IMR-90 (cell line): ENCODE results near the gene PARD3. TPM values are rescaled to one million over a fixed set of nuclear protein-coding genes. Genes with fewer than 3 reads are reported as not detected.
A peak's percentile ranks its signal among the peaks of the same experiment; 100 is the strongest.

Source experiments
- ATAC-seq: fragments of 200-7000 bp; cut with Tn5 transposase; 2 replicates; pipeline ENCODE4 v1.9.1; 2020; ENCODE audit warnings: low read depth, mild to moderate bottlenecking, moderate library complexity
- BruUV-seq: library from RNA; stranded (reverse); fragments of 400-500 nt; replicated peaks from 2 replicates; lab custom pipeline; 2021; lab: Mats Ljungman, UMichigan
- CTCF ChIA-PET: fragments of 300-600 bp; formaldehyde crosslinking; extraction: SDS; loops from one replicate; lab custom pipeline; 2021; ENCODE audit warnings: antibody characterized with exemption; lab: Yijun Ruan, JAX
- POLR2A ChIA-PET: fragments of 300-600 bp; sonication (Branson Sonifier 250); formaldehyde crosslinking; loops from one replicate; lab custom pipeline; 2022; ENCODE audit warnings: antibody characterized with exemption; ENCODE audit not compliant: unreplicated experiment; lab: Charles Lee
- DNase-seq: peaks from one replicate; pipeline ENCODE4 v3.0.0; 2013
- H2AFZ ChIP-seq: replicated peaks from 2 replicates; pipeline ENCODE3; 2013; ENCODE audit warnings: low read length, mild to moderate bottlenecking; ENCODE audit not compliant: poor library complexity
- H2AK5ac ChIP-seq: 2 replicates; pipeline ENCODE4 v1.6.1; 2013; ENCODE audit warnings: low read depth, low read length, inconsistent platforms
- H2AK9ac ChIP-seq: replicated peaks from 2 replicates; pipeline ENCODE3; 2013; ENCODE audit warnings: mild to moderate bottlenecking, low read depth, low read length, moderate library complexity; ENCODE audit not compliant: poor library complexity
- H2BK120ac ChIP-seq: 2 replicates; pipeline ENCODE4 v1.6.1; 2013; ENCODE audit warnings: low read depth, low read length, inconsistent platforms
- H2BK15ac ChIP-seq: 3 replicates; pipeline ENCODE4 v1.6.1; 2013; ENCODE audit warnings: low read depth, low read length, inconsistent platforms
- H2BK20ac ChIP-seq: 2 replicates; pipeline ENCODE4 v1.6.1; 2013; ENCODE audit warnings: low read depth, mild to moderate bottlenecking, inconsistent platforms, low read length, moderate library complexity
- H2BK5ac ChIP-seq: 2 replicates; pipeline ENCODE4 v1.6.1; 2013; ENCODE audit warnings: mild to moderate bottlenecking, low read depth, low read length, inconsistent platforms; ENCODE audit not compliant: poor library complexity, severe bottlenecking
- H3K14ac ChIP-seq: replicated peaks from 2 replicates; pipeline ENCODE4 v1.6.1; 2013; ENCODE audit warnings: low read depth, low read length, inconsistent platforms
- H3K18ac ChIP-seq: 2 replicates; pipeline ENCODE4 v1.6.1; 2013; ENCODE audit warnings: low read depth, low read length, control low read depth
- H3K23ac ChIP-seq: 2 replicates; pipeline ENCODE4 v1.6.1; 2013; ENCODE audit warnings: low read depth, low read length, inconsistent platforms
- H3K27ac ChIP-seq: 2 replicates; pipeline ENCODE4 v1.5.1; 2013; ENCODE audit warnings: mild to moderate bottlenecking, control low read depth, low read length; ENCODE audit not compliant: insufficient read depth
- H3K27me3 ChIP-seq: 2 replicates; pipeline ENCODE4 v1.6.1; 2013; ENCODE audit warnings: low read length; ENCODE audit not compliant: control insufficient read depth, insufficient read depth
- H3K36me3 ChIP-seq: 2 replicates; pipeline ENCODE4 v1.6.1; 2013; ENCODE audit warnings: low read length, mixed read lengths; ENCODE audit not compliant: control insufficient read depth, insufficient read depth
- H3K4ac ChIP-seq: 2 replicates; pipeline ENCODE4 v1.6.1; 2013; ENCODE audit warnings: low read depth, low read length, inconsistent platforms
- H3K4me1 ChIP-seq: 2 replicates; pipeline ENCODE4 v1.6.1; 2013; ENCODE audit warnings: low read length, mixed read lengths; ENCODE audit not compliant: control insufficient read depth, insufficient read depth
- H3K4me2 ChIP-seq: 2 replicates; pipeline ENCODE4 v1.6.1; 2013; ENCODE audit warnings: low read depth, mild to moderate bottlenecking, control low read depth, low read length, moderate library complexity
- H3K4me3 ChIP-seq: 2 replicates; pipeline ENCODE4 v1.5.1; 2013; ENCODE audit warnings: low read depth, mild to moderate bottlenecking, control low read depth, low read length, moderate library complexity; ENCODE audit not compliant: insufficient read depth
- H3K56ac ChIP-seq: 2 replicates; pipeline ENCODE4 v1.6.1; 2013; ENCODE audit warnings: low read length, inconsistent platforms; ENCODE audit not compliant: insufficient read depth; ENCODE audit errors: extremely low read depth
- H3K79me1 ChIP-seq, 2 experiments: 2 replicates each; pipeline ENCODE4 v1.6.1; 2013; ENCODE audit warnings: low read length in 2 of 2, inconsistent platforms in 1 of 2, low read depth in 1 of 2
- H3K9ac ChIP-seq: 2 replicates; pipeline ENCODE4 v1.6.1; 2013; ENCODE audit warnings: low read depth, low read length, control low read depth
- H3K9me1 ChIP-seq: 2 replicates; pipeline ENCODE4 v1.6.1; 2013; ENCODE audit warnings: low read length, inconsistent platforms; ENCODE audit not compliant: insufficient read depth
- H3K9me3 ChIP-seq: 2 replicates; pipeline ENCODE4 v1.6.1; 2013; ENCODE audit warnings: low read length; ENCODE audit not compliant: control insufficient read depth, insufficient read depth
- H4K20me1 ChIP-seq: 2 replicates; pipeline ENCODE4 v1.6.1; 2013; ENCODE audit warnings: low read length, inconsistent platforms; ENCODE audit not compliant: insufficient read depth
- H4K5ac ChIP-seq: 2 replicates; pipeline ENCODE4 v1.6.1; 2013; ENCODE audit warnings: mild to moderate bottlenecking, low read depth, low read length, control low read depth
- H4K8ac ChIP-seq, 2 experiments: 2 replicates each; pipeline ENCODE4 v1.6.1; 2013; ENCODE audit warnings: low read depth in 2 of 2, low read length in 2 of 2, control low read depth in 1 of 2, inconsistent platforms in 1 of 2
- H4K91ac ChIP-seq: 2 replicates; pipeline ENCODE4 v1.6.1; 2013; ENCODE audit warnings: low read depth, low read length, inconsistent platforms; ENCODE audit not compliant: insufficient read depth
- CHD1 ChIP-seq: IDR thresholded peaks from 2 replicates; pipeline ENCODE4 v1.6.1; 2012; ENCODE audit warnings: low read depth, low read length, improper control_type of control experiment
- MAFK ChIP-seq: IDR thresholded peaks from 2 replicates; pipeline ENCODE4 v1.6.1; 2012; ENCODE audit warnings: low read depth, low read length, improper control_type of control experiment
- WGBS, 2 experiments: methylation state at CpG; one replicate each; pipeline versions ENCODE4 v1.1.5 to v1.1.7; 2013; ENCODE audit warnings: missing lambda C conversion rate in 2 of 2; ENCODE audit not compliant: insufficient read length in 1 of 2; ENCODE audit errors: extremely low coverage in 2 of 2; 5-methylcytosine and 5-hydroxymethylcytosine counted together
- dilution Hi-C: fragments of 300-500 bp; cut with HindIII; formaldehyde crosslinking; loops from one replicate; pipeline ENCODE4 v1.14.3; 2018; ENCODE audit warnings: low sequenced_read_pairs; ENCODE audit not compliant: unreplicated experiment
- in situ Hi-C: fragments of 300-500 bp; cut with MboI; formaldehyde crosslinking; loops from 3 replicates; pipeline ENCODE4 v1.14.3; 2019; ENCODE audit warnings: low sequenced_read_pairs, inconsistent platforms, mixed read lengths
- intact Hi-C: fragments of 100-400 bp; cut with micrococcal nuclease; formaldehyde crosslinking; loops from 2 replicates; pipeline ENCODE4 v1.10.0; 2022
- polyA plus RNA-seq, 3 experiments: library from polyadenylated mRNA; depleted of rRNA; stranded (reverse); fragments of >200 nt; gene quantifications; 2 replicates each; pipeline ENCODE4 v1.2.3, GENCODE V29; 2012; ENCODE audit warnings: low replicate concordance in 1 of 3
- total RNA-seq: library from RNA; depleted of rRNA; stranded (reverse); fragments of >200 nt; gene quantifications from 2 replicates; pipeline ENCODE4 v1.2.3, GENCODE V29; 2012

PARD3 gene
- total and polyA plus RNA-seq, 2 of the 4 experiments (the other 2 are of a cell fraction): 14.6 to 37.5 TPM

DNA sequence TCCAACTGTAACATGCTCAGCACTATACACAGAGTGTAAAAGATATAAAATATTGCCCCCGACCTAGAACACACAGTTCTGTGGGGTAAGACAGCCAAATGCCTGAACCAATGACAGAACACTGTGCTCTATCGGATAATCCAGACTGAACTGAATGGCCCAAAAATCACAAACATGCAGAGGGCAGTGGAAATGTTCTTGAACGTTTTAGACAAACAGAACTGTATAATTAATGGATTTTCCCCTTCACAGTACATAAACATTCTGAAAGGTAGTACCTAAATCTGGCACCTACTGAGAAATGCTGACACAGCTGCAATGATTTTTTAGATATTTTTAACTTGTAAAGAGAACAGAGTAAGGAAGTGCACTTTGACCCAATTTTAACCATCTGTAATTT, 33.4 kb downstream of the PARD3 start:
- Histone ChIP-seq H3K4me1 (peaks cover 14% of the 10 kb centered on the region), H3K36me3 (no peaks in the 10 kb centered on the region), H2BK15ac (no peak overlapping the region), H3K23ac (no peak overlapping the region), H3K9ac (no peak overlapping the region), H3K56ac (no peak overlapping the region), H3K4me2 (no peak overlapping the region), H3K9me1 (peaks cover 9% of the 10 kb centered on the region), H3K18ac (no peak overlapping the region), H4K8ac (no peak overlapping the region), H2BK120ac (no peak overlapping the region), H4K20me1 (peaks cover 27% of the 10 kb centered on the region; the same call in 1 of the 2 replicates), H3K27me3 (no peaks in the 10 kb centered on the region), H2AK9ac (no peak overlapping the region), H4K91ac (no peak overlapping the region), H3K27ac (no peak overlapping the region), H3K9me3 (no peaks in the 10 kb centered on the region), H2AFZ (no peak overlapping the region), H2AK5ac (no peak overlapping the region), H3K14ac (no peak overlapping the region), H3K4me3 (no peak overlapping the region), H3K4ac (no peak overlapping the region), H2BK20ac (no peak overlapping the region), H2BK5ac (no peak overlapping the region), H4K5ac (no peak overlapping the region), H3K79me1 (peaks cover 29 to 62% of the 10 kb centered on the region in 2 experiments)
- dilution Hi-C loops (no loop called here), in situ Hi-C loops (no loop called here), intact Hi-C loops (no loop called here)
- TF ChIP-seq MAFK: peak; percentile 90
- TF ChIP-seq CHD1: no peak
- ATAC-seq (no peak), DNase-seq (no peak)
- CTCF ChIA-PET: interaction anchor here (0.5 kb wide), 1 partner anchor 119 kb away, joined by 8 read pairs; no protein-coding TSS in a partner anchor
- POLR2A ChIA-PET: no interaction called here
- BruUV-seq: no TSS peak
- WGBS, 2 experiments: 67% methylated on average over 1 of the region's 3 CpGs; no CpG with 5 or more reads in 1 of the 2 experiments
